ENCODE data around the gene EDIL3. TPM values are rescaled to one million over a fixed set of nuclear protein-coding genes. Genes with fewer than 3 reads are reported as not detected.

EDIL3 gene
- total and polyA plus RNA-seq, 2 donors from 2014 or later: 5.2 to 32.8 TPM

GRCh38 chr5:84430863-84431663 lies 46.4 kb upstream of the EDIL3 start:
- DNase-seq (peak in 1 of 5 donors; percentile 8), FAIRE-seq (no peak)
- H3K9ac ChIP-seq (ENCODE audit: low read length in 3 of 3): no peak overlapping the region
- H3K27me3 ChIP-seq (ENCODE audit: control insufficient read depth, insufficient read depth, low read length): no peaks in the 10 kb centered on the region
- H3K4me1 ChIP-seq (ENCODE audit: control insufficient read depth in 2 of 3, insufficient read depth in 2 of 3, low read depth in 1 of 3, low read length in 3 of 3): no peaks in the 10 kb centered on the region
- no peak for TF ChIP-seq CTCF (IDR thresholded peaks at IDR 0.05; ENCODE audit: borderline replicate concordance, extremely low read depth, insufficient read depth)
- H3K9me3 ChIP-seq (ENCODE audit: control insufficient read depth in 2 of 3, insufficient read depth in 1 of 3, low read length in 3 of 3): no peaks in the 10 kb centered on the region
- H3K36me3 ChIP-seq (ENCODE audit: control insufficient read depth in 2 of 3, insufficient read depth in 3 of 3, low read length in 3 of 3): no peaks in the 10 kb centered on the region
- intact Hi-C loops (cut with DNase I): no loop called here
- no peak overlapping the region for H3K4me3 ChIP-seq (ENCODE audit: low read length in 3 of 3)
- no peak overlapping the region for H3K27ac ChIP-seq (ENCODE audit: low read depth in 2 of 2, low read length in 2 of 2)

GRCh38 chr5:84430079-84430478 lies 45.4 kb upstream of the EDIL3 start:
- H3K36me3 ChIP-seq (ENCODE audit: control insufficient read depth in 2 of 3, insufficient read depth in 3 of 3, low read length in 3 of 3): no peaks in the 10 kb centered on the region
- intact Hi-C loops (cut with DNase I): no loop called here
- H3K4me1 ChIP-seq (ENCODE audit: control insufficient read depth in 2 of 3, insufficient read depth in 2 of 3, low read depth in 1 of 3, low read length in 3 of 3): no peaks in the 10 kb centered on the region
- no peak overlapping the region for H3K9ac ChIP-seq (ENCODE audit: low read length in 3 of 3)
- no peaks in the 10 kb centered on the region for H3K9me3 ChIP-seq (ENCODE audit: control insufficient read depth in 2 of 3, insufficient read depth in 1 of 3, low read length in 3 of 3)
- FAIRE-seq: no peak
- H3K27ac ChIP-seq (ENCODE audit: low read depth in 2 of 2, low read length in 2 of 2): no peak overlapping the region
- H3K27me3 ChIP-seq (ENCODE audit: control insufficient read depth, insufficient read depth, low read length): no peaks in the 10 kb centered on the region
- no peak overlapping the region for H3K4me3 ChIP-seq (ENCODE audit: low read length in 3 of 3)
- TF ChIP-seq CTCF (IDR thresholded peaks at IDR 0.05; ENCODE audit: borderline replicate concordance, extremely low read depth, insufficient read depth): no peak
- DNase-seq: no peak

- Histone ChIP-seq H3K9me3 (ENCODE audit: control insufficient read depth in 2 of 3, insufficient read depth in 1 of 3, low read length in 3 of 3) (no peaks in the 10 kb centered on the region), H3K36me3 (ENCODE audit: control insufficient read depth in 2 of 3, insufficient read depth in 3 of 3, low read length in 3 of 3) (no peaks in the 10 kb centered on the region), H3K4me1 (ENCODE audit: control insufficient read depth in 2 of 3, insufficient read depth in 2 of 3, low read depth in 1 of 3, low read length in 3 of 3) (no peaks in the 10 kb centered on the region), H3K4me3 (ENCODE audit: low read length in 3 of 3) (no peak overlapping the region), H3K27me3 (ENCODE audit: control insufficient read depth, insufficient read depth, low read length) (no peaks in the 10 kb centered on the region), H3K9ac (ENCODE audit: low read length in 3 of 3) (no peak overlapping the region), H3K27ac (ENCODE audit: low read depth in 2 of 2, low read length in 2 of 2) (no peak overlapping the region)
- intact Hi-C loops (cut with DNase I): no loop called here
- FAIRE-seq: no peak
- no peak for DNase-seq
- TF ChIP-seq CTCF (IDR thresholded peaks at IDR 0.05; ENCODE audit: borderline replicate concordance, extremely low read depth, insufficient read depth): no peak
These were observed 40.7 kb upstream of the EDIL3 start for GRCh38 chr5:84425365-84425881.

All from kidney (tissue), 14 donors.